ENCODE data around the gene DNMT3A. TPM values are rescaled to one million over a fixed set of nuclear protein-coding genes. Genes with fewer than 3 reads are reported as not detected.
"Not testable (repeated sequence)": the region's sequence is repeated elsewhere in the genome, so short reads cannot be mapped to it uniquely, and the experiment has no call there.

The DNMT3A gene
- total and polyA plus RNA-seq, 4 donors = 33.7 to 52.3 (median 43.0) TPM

DNA sequence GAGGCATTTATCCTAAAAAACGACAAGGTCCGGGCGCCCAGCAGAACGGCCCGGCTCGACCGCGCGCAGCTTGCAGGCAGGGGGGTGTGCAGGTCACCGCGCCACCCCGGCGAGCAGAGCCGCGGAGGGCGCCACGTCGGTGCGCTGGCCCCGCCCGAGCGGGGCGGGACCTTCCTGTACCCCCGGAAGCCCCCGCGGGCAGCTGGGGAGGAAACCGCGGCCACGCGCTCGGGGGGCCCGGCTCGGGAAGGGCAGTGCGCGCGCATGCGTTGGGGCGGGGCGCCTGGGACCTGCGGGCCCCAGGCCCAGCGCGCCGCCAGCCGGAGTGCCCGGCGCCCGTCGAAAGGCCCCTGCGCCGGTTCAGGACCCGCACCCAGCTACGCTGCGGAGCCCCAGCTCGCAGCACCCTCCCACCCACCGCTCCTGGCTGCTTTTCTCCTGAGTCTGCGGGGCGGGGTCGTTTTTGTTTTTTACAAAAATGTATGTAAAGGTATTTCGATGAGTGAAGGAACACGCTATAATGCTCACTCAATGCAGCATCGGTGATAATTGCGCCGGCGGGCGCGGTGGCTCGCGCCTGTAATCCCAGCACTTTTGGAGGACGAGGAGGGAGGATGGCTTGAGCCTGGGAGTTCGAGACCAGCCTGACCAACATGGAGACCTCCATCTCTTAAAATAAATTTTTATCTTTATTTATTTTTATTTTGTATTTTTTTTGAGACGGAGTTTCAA is 125.6 kb downstream of the DNMT3A start:
- H3K4me3 ChIP-seq (ENCODE audit: low read depth, low read length) = peak overlapping the region; percentile 65
- no peaks in the 10 kb centered on the region for H3K9me3 ChIP-seq (ENCODE audit: control insufficient read depth, insufficient read depth, low read length)
- 2% methylated on average over 55 of the region's 71 CpGs for WGBS (ENCODE audit: insufficient coverage)
- peak in 2 of 6 donors; percentile 84 to 85 for DNase-seq (ENCODE audit: low read depth in 4 of 6, low spot score in 6 of 6)
- H3K27me3 ChIP-seq (ENCODE audit: control insufficient read depth, insufficient read depth, low read length) = no peaks in the 10 kb centered on the region
- H3K4me1 ChIP-seq (ENCODE audit: control insufficient read depth, insufficient read depth, low read length) = peaks cover 12% of the 10 kb centered on the region
- H3K27ac ChIP-seq (ENCODE audit: low read depth, low read length) = peak overlapping the region; percentile 40
- no peaks in the 10 kb centered on the region for H3K36me3 ChIP-seq (ENCODE audit: control insufficient read depth, insufficient read depth, low read length)

GRCh38 chr2:25215232-25215631 is 126.5 kb downstream of the DNMT3A start:
- WGBS (ENCODE audit: insufficient coverage) = 100% methylated on average over 2 of the region's 5 CpGs
- H3K36me3 ChIP-seq (ENCODE audit: control insufficient read depth, insufficient read depth, low read length) = no peaks in the 10 kb centered on the region
- DNase-seq (ENCODE audit: low read depth in 4 of 6, low spot score in 6 of 6) = no peak
- H3K27me3 ChIP-seq (ENCODE audit: control insufficient read depth, insufficient read depth, low read length) = no peaks in the 10 kb centered on the region
- H3K9me3 ChIP-seq (ENCODE audit: control insufficient read depth, insufficient read depth, low read length) = no peaks in the 10 kb centered on the region
- H3K4me3 ChIP-seq (ENCODE audit: low read depth, low read length) = no peak overlapping the region
- peaks cover 12% of the 10 kb centered on the region for H3K4me1 ChIP-seq (ENCODE audit: control insufficient read depth, insufficient read depth, low read length)
- H3K27ac ChIP-seq (ENCODE audit: low read depth, low read length) = no peak overlapping the region

GRCh38 chr2:25213229-25213628 is 128.5 kb downstream of the DNMT3A start:
- Histone ChIP-seq H3K4me1 (ENCODE audit: control insufficient read depth, insufficient read depth, low read length) (peaks cover 12% of the 10 kb centered on the region), H3K27ac (ENCODE audit: low read depth, low read length) (no peak overlapping the region), H3K9me3 (ENCODE audit: control insufficient read depth, insufficient read depth, low read length) (no peaks in the 10 kb centered on the region), H3K27me3 (ENCODE audit: control insufficient read depth, insufficient read depth, low read length) (no peaks in the 10 kb centered on the region), H3K4me3 (ENCODE audit: low read depth, low read length) (no peak overlapping the region), H3K36me3 (ENCODE audit: control insufficient read depth, insufficient read depth, low read length) (no peaks in the 10 kb centered on the region)
- no peak for DNase-seq (ENCODE audit: low read depth in 4 of 6, low spot score in 6 of 6)
- WGBS (ENCODE audit: insufficient coverage) = 48% methylated on average over 4 of the region's 8 CpGs

- not testable (repeated sequence) for H3K9me3 ChIP-seq (ENCODE audit: control insufficient read depth, insufficient read depth, low read length); H3K36me3 ChIP-seq (ENCODE audit: control insufficient read depth, insufficient read depth, low read length); H3K27me3 ChIP-seq (ENCODE audit: control insufficient read depth, insufficient read depth, low read length); DNase-seq (ENCODE audit: low read depth in 4 of 6, low spot score in 6 of 6); H3K4me1 ChIP-seq (ENCODE audit: control insufficient read depth, insufficient read depth, low read length); H3K4me3 ChIP-seq (ENCODE audit: low read depth, low read length); H3K27ac ChIP-seq (ENCODE audit: low read depth, low read length)
- WGBS (ENCODE audit: insufficient coverage) = 100% methylated on average over 1 of the region's 6 CpGs
These were observed 130.8 kb downstream of the DNMT3A start for GRCh38 chr2:25210923-25211322.

- DNase-seq (ENCODE audit: low read depth in 4 of 6, low spot score in 6 of 6) = no peak
- H3K4me3 ChIP-seq (ENCODE audit: low read depth, low read length) = no peak overlapping the region
- peaks cover 4% of the 10 kb centered on the region for H3K4me1 ChIP-seq (ENCODE audit: control insufficient read depth, insufficient read depth, low read length)
- H3K36me3 ChIP-seq (ENCODE audit: control insufficient read depth, insufficient read depth, low read length) = no peaks in the 10 kb centered on the region
- H3K9me3 ChIP-seq (ENCODE audit: control insufficient read depth, insufficient read depth, low read length) = no peaks in the 10 kb centered on the region
- H3K27ac ChIP-seq (ENCODE audit: low read depth, low read length) = no peak overlapping the region
- no peaks in the 10 kb centered on the region for H3K27me3 ChIP-seq (ENCODE audit: control insufficient read depth, insufficient read depth, low read length)
- 67% methylated on average over 5 of the region's 5 CpGs for WGBS (ENCODE audit: insufficient coverage)
These were observed 134.6 kb downstream of the DNMT3A start for GRCh38 chr2:25207078-25207545.

DNA sequence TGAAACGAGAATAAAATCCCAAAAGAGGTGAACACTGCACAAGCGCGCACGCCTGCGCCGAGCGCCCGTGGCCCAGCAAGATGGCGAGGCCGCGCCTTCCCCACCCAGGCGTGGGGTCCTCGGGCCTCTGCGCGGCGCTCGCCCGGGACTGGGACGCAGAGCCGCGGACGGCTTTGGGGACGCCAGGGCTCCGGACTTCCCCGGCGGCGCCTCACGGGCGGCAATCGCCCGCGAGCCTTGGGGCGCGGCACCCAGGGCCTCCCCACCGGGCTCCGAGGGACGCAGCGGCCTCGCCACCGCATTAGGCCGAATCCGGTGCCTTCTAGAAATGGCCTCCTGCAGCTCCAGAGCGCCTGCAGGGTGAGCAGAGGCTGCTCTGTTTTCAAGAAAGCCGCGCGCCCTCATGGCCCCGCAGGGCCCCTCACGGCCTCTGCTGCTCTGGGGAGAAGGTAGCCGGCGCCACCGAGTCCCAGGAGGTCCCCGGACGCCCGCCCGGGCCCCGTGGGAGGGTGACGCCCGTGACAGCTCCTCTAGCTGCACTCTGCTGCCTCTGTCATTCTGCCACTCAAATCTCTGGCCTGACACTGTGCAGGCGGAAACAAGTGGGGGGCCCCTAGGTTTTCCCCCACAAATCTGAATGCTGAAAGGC is 137.4 kb downstream of the DNMT3A start:
- Histone ChIP-seq H3K4me1 (ENCODE audit: control insufficient read depth, insufficient read depth, low read length) (peaks cover 4% of the 10 kb centered on the region), H3K9me3 (ENCODE audit: control insufficient read depth, insufficient read depth, low read length) (no peaks in the 10 kb centered on the region), H3K27ac (ENCODE audit: low read depth, low read length) (peak overlapping the region; percentile 25), H3K36me3 (ENCODE audit: control insufficient read depth, insufficient read depth, low read length) (no peaks in the 10 kb centered on the region), H3K4me3 (ENCODE audit: low read depth, low read length) (no peak overlapping the region), H3K27me3 (ENCODE audit: control insufficient read depth, insufficient read depth, low read length) (no peaks in the 10 kb centered on the region)
- DNase-seq (ENCODE audit: low read depth in 4 of 6, low spot score in 6 of 6) = peak in 2 of 6 donors; percentile 53 to 65
- 13% methylated on average over 58 of the region's 59 CpGs for WGBS (ENCODE audit: insufficient coverage)

- Histone ChIP-seq H3K27ac (ENCODE audit: low read depth, low read length) (no peak overlapping the region), H3K9me3 (ENCODE audit: control insufficient read depth, insufficient read depth, low read length) (no peaks in the 10 kb centered on the region), H3K4me3 (ENCODE audit: low read depth, low read length) (no peak overlapping the region), H3K4me1 (ENCODE audit: control insufficient read depth, insufficient read depth, low read length) (peaks cover 13% of the 10 kb centered on the region), H3K27me3 (ENCODE audit: control insufficient read depth, insufficient read depth, low read length) (no peaks in the 10 kb centered on the region), H3K36me3 (ENCODE audit: control insufficient read depth, insufficient read depth, low read length) (no peaks in the 10 kb centered on the region)
- DNase-seq (ENCODE audit: low read depth in 4 of 6, low spot score in 6 of 6) = no peak
- WGBS (ENCODE audit: insufficient coverage) = 85% methylated on average over 8 of the region's 11 CpGs
These were observed 139.4 kb downstream of the DNMT3A start for GRCh38 chr2:25202275-25202674.

DNA sequence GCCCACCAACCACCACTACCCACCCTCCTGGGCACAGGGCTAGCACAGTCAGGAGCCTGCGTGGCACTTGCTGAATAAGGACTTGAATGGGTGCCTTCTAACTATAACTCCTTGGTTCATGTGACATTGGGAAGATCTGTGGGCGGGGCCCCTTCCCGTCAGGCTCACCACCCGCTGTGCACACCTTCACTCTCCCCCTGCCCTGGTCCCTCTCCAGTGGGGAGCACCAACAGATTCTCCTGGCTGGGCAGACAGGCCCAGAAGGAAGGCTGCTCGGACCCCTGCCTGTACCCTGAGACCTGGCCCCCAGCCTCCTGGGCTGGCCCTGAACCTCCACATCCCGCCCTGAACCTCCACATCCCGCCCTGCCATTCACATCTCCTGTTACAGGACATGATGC is 139.9 kb downstream of the DNMT3A start:
- no peak overlapping the region for H3K4me3 ChIP-seq (ENCODE audit: low read depth, low read length)
- no peak overlapping the region for H3K27ac ChIP-seq (ENCODE audit: low read depth, low read length)
- no peaks in the 10 kb centered on the region for H3K27me3 ChIP-seq (ENCODE audit: control insufficient read depth, insufficient read depth, low read length)
- no peak for DNase-seq (ENCODE audit: low read depth in 4 of 6, low spot score in 6 of 6)
- 89% methylated on average over 3 of the region's 7 CpGs for WGBS (ENCODE audit: insufficient coverage)
- no peaks in the 10 kb centered on the region for H3K36me3 ChIP-seq (ENCODE audit: control insufficient read depth, insufficient read depth, low read length)
- H3K4me1 ChIP-seq (ENCODE audit: control insufficient read depth, insufficient read depth, low read length) = peaks cover 18% of the 10 kb centered on the region
- no peaks in the 10 kb centered on the region for H3K9me3 ChIP-seq (ENCODE audit: control insufficient read depth, insufficient read depth, low read length)

GRCh38 chr2:25201265-25201664 is 140.5 kb downstream of the DNMT3A start:
- no peaks in the 10 kb centered on the region for H3K36me3 ChIP-seq (ENCODE audit: control insufficient read depth, insufficient read depth, low read length)
- no peaks in the 10 kb centered on the region for H3K27me3 ChIP-seq (ENCODE audit: control insufficient read depth, insufficient read depth, low read length)
- no peak overlapping the region for H3K4me3 ChIP-seq (ENCODE audit: low read depth, low read length)
- H3K4me1 ChIP-seq (ENCODE audit: control insufficient read depth, insufficient read depth, low read length) = peaks cover 23% of the 10 kb centered on the region
- 85% methylated on average over 2 of the region's 6 CpGs for WGBS (ENCODE audit: insufficient coverage)
- DNase-seq (ENCODE audit: low read depth in 4 of 6, low spot score in 6 of 6) = no peak
- no peaks in the 10 kb centered on the region for H3K9me3 ChIP-seq (ENCODE audit: control insufficient read depth, insufficient read depth, low read length)
- H3K27ac ChIP-seq (ENCODE audit: low read depth, low read length) = no peak overlapping the region

DNA sequence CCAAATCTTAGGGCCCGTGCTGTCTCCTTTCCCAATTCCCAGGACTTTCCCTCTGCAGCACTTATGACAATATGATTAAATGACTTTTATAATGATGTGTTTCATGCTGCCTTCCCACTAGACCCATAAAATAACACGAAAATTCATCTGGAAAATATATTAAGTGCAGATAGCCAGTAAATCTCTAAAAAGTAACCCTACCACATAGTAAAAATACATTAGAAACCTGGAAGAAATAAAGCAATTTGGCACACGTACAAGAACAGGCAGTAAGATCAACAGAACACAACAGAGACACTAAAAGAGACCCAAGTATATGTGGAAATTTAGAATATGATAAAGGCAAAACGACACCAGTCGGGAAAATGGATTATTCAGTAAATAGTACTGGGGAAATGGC is 143.1 kb downstream of the DNMT3A start:
- no CpG with 5 or more reads among the region's 5 CpGs for WGBS (ENCODE audit: insufficient coverage)
- DNase-seq (ENCODE audit: low read depth in 4 of 6, low spot score in 6 of 6) = peak in 1 of 6 donors; percentile 65
- no peaks in the 10 kb centered on the region for H3K27me3 ChIP-seq (ENCODE audit: control insufficient read depth, insufficient read depth, low read length)
- H3K36me3 ChIP-seq (ENCODE audit: control insufficient read depth, insufficient read depth, low read length) = no peaks in the 10 kb centered on the region
- no peak overlapping the region for H3K4me3 ChIP-seq (ENCODE audit: low read depth, low read length)
- no peaks in the 10 kb centered on the region for H3K9me3 ChIP-seq (ENCODE audit: control insufficient read depth, insufficient read depth, low read length)
- H3K4me1 ChIP-seq (ENCODE audit: control insufficient read depth, insufficient read depth, low read length) = peaks cover 24% of the 10 kb centered on the region
- H3K27ac ChIP-seq (ENCODE audit: low read depth, low read length) = peak overlapping the region; percentile 71
